ENCODE measurements around the gene GAPDHS. TPM values are rescaled to one million over a fixed set of nuclear protein-coding genes. Genes with fewer than 3 reads are reported as not detected.

GAPDHS gene
- polyA plus RNA-seq, 1 donor from 2014 or later = not detected

DNA sequence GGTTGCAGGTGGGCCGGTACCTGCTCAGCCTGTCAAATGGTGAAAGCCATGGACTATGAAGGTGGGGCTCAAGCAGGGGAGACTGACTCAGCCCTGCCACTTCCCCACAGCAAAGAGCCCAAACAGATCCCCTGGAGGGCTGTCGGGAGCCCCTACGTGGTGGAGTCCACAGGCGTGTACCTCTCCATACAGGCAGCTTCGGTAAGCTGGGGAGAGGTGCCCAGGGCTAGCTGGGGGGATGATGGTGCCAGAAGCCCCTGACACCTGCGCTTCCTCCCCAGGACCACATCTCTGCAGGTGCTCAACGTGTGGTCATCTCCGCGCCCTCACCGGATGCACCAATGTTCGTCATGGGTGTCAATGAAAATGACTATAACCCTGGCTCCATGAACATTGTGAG is 9.0 kb downstream of the GAPDHS start:
- H3K36me3 Mint-ChIP-seq = no peaks in the 10 kb centered on the region
- no peaks in the 10 kb centered on the region for H3K27me3 Mint-ChIP-seq
- H3K4me1 Mint-ChIP-seq = peaks cover 15 to 26% (median 17%) of the 10 kb centered on the region in 3 donors
- H3K4me3 Mint-ChIP-seq = peak overlapping the region in 1 of 4 donors; percentile 86
- H3K9me3 Mint-ChIP-seq = no peaks in the 10 kb centered on the region
- H3K27ac Mint-ChIP-seq = no peak overlapping the region

DNA sequence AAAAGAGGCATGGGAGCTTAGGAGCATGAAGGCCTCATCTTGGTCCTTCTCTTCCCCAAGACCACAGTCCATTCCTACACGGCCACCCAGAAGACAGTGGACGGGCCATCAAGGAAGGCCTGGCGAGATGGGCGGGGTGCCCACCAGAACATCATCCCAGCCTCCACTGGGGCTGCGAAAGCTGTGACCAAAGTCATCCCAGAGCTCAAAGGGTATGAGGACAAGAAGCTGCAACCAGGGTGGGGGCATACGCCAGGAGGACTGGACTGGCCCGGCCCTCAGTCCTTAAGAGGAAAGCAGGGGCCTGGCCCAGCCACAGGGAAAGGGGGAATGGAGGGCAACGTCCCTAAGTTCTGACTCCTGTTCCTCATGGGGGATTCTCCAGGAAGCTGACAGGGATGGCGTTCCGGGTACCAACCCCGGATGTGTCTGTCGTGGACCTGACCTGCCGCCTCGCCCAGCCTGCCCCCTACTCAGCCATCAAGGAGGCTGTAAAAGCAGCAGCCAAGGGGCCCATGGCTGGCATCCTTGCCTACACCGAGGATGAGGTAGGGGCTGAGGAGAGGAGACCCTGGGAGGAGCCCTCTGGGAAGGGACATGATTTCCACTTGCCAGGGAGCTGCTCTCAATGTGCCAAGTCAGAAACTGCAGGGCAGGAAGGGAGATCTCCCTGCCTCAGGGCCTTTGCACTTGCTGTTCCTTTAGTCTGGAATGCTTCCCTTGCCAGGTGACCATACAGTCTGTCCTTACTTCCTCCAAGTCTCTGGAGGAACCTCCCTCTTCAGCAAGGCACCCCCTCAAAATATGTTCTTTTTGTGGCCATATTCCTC is 10.2 kb downstream of the GAPDHS start:
- Mint-ChIP-seq H3K4me3 (peak overlapping the region in 2 of 4 donors; percentile 86 to 94), H3K27ac (no peak overlapping the region)

DNA sequence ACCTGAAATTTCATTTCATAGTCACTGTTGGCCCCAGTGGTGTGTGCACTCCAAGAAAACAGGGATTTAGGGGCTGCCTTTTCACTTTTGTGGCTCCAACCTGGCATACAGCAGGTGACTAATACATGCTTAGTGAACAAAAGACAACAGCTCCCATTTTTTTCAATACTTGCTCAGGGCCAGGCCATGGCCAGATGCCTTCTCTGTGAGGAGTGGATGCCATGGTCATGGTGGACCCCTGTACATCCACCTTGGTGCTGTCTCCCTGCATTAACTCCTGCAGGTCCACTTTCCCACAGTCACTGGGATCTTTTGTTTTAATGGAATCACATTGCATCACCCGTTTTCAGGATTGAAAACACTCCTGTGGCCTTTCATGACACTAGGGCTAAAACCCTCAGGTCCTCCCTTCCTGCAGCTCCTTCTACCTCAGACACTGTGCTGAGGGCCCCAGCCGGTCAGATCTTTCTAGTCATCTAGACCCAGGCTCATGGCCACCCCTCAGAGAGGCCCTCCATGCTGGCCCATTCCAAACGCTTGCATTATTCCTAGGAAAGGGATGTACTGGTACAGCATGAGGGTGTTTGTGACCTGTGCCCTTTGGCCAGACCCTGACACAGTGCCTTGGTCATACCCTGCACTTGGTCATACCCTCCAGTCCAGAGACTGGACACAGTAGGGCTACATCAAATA is 11.0 kb downstream of the GAPDHS start:
- peaks cover 17 to 31% (median 19%) of the 10 kb centered on the region in 3 donors for H3K4me1 Mint-ChIP-seq
- H3K27me3 Mint-ChIP-seq = no peaks in the 10 kb centered on the region
- H3K4me3 Mint-ChIP-seq = peak overlapping the region; percentile 86 to 94 (median 90)
- H3K9me3 Mint-ChIP-seq = no peaks in the 10 kb centered on the region
- peak overlapping the region in 2 of 3 donors; percentile 61 to 79 for H3K27ac Mint-ChIP-seq
- peaks cover 3% of the 10 kb centered on the region for H3K36me3 Mint-ChIP-seq

More for the DNA sequence above, 10.2 kb downstream of the GAPDHS start:
- peaks cover 16 to 26% (median 17%) of the 10 kb centered on the region in 3 donors for H3K4me1 Mint-ChIP-seq
- no peaks in the 10 kb centered on the region for H3K27me3 Mint-ChIP-seq
- H3K36me3 Mint-ChIP-seq = no peaks in the 10 kb centered on the region
- H3K9me3 Mint-ChIP-seq = no peaks in the 10 kb centered on the region

DNA sequence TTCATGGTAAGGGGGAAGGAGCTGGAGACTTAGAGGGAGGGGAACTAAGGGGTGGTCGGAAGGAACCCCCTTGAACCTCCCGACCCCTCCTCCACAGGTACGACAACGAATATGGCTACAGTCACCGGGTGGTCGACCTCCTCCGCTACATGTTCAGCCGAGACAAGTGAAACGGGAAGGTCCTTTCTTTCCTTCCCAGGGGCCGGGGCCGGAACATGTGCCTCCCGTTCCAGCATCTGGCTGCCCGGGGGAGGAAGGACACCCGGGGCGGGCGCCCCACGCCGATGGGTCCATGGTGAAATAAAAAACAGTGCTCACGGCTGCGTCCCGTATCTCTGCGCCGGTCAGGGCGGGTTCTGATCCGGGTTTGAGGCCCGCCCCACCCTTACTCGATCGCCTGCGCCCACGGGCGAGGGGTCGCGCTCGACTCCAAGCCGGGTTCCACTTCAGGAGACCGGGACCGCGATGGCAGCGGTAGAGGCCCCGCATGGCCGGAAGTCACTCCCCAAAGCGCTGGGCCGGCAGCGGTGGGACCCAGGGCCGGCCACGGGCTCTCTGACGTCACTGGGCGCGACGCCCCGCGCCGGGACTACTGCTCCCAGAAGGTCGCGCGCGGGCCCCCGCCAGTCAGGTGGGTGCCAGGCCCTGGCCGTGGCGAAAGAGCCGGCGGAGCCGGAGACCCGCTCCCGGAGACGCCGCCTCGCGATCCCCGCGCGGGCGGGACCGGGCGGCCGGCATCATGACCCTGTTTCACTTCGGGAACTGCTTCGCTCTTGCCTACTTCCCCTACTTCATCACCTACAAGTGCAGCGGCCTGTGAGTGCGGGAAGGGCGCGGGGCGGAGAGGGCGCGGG is 12.0 kb downstream of the GAPDHS start, which contains the start of gene TMEM147:
TSS of gene TMEM147 (plus strand) at position 626 of the 854 bp plus-strand sequence. CDS start at position 740, 114 bp downstream.
- no peaks in the 10 kb centered on the region for H3K9me3 Mint-ChIP-seq
- H3K36me3 Mint-ChIP-seq = peaks cover 3% of the 10 kb centered on the region
- H3K27me3 Mint-ChIP-seq = no peaks in the 10 kb centered on the region
- peak within 1 kb of the TSS; percentile 86 to 94 (median 90) for H3K4me3 Mint-ChIP-seq
- H3K27ac Mint-ChIP-seq = peak within 1 kb of the TSS; percentile 61 to 97 (median 86)
- H3K4me1 Mint-ChIP-seq = peaks cover 17 to 29% (median 19%) of the 10 kb centered on the region in 3 donors

DNA sequence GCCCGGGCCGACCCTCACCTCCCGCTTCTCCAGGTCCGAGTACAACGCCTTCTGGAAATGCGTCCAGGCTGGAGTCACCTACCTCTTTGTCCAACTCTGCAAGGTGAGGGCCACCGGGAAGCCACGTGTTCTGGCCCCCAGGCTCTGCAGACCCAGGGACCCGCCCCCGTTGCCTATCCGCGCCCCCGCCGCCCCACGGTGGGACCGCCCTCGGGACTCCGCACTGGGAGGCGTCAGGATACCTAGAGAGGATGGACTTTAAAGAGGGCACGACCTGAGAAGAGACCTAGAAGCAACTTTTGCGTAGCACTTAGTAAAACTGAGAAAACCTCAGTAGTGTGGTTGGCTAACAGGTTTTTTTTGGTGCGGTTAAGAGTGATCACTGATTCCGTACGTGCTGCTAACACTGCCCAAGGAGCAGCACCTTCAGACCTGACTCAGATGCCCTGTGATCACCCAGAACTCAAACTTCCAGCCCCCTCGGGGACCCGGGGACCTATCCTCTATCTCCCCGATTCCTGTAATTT is 12.7 kb downstream of the GAPDHS start:
- H3K27ac Mint-ChIP-seq = peak overlapping the region; percentile 45 to 97 (median 67)
- peaks cover 14 to 23% (median 17%) of the 10 kb centered on the region in 3 donors for H3K4me1 Mint-ChIP-seq
- peak overlapping the region; percentile 86 to 94 (median 90) for H3K4me3 Mint-ChIP-seq
- H3K9me3 Mint-ChIP-seq = no peaks in the 10 kb centered on the region
- H3K27me3 Mint-ChIP-seq = no peaks in the 10 kb centered on the region
- peaks cover 4% of the 10 kb centered on the region for H3K36me3 Mint-ChIP-seq

DNA sequence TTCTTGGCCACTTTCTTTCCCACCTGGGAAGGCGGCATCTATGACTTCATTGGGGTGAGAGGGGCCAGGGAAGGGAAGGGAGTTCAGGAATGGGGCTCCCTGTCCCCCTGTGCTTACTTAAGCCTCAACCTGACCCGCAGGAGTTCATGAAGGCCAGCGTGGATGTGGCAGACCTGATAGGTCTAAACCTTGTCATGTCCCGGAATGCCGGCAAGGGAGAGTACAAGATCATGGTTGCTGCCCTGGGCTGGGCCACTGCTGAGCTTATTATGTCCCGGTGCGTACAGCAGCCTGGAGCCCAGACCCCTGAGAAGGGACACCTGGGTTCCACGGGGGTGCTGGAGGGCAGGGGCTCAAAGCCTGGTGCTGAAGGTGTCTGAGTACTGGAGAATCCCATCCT is 13.3 kb downstream of the GAPDHS start:
- Mint-ChIP-seq H3K9me3 (no peaks in the 10 kb centered on the region), H3K27ac (peak overlapping the region in 2 of 3 donors; percentile 45 to 97)

DNA sequence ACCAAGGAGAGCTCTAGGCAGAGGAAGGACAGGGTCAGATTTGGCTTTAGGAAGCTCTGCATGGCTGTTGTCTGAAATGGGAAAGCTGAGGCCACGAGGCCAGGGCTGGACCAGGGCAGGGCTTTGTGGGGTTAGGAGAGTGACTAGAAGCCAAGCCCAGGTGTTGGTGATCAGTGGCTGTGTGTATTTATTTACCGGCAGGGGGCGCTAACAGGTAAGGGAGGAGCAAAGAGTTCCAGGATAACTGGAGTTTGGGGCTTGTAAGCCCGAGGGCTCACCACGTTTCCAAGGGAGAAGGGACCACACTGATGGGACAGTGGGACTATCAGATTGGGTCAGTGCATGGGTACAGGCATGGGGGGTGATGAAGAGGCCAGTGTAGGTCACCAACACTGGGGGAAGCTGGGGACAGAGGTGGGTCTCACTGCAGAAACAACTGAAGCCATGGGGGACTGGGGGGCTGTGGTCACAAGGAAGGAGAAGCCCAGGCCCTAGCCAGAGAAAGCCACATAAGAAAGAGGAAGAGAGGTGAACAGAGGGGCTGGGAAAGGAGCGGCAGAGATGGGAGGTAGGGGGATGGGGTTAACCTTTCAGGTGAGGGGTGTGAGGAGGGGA is 16.0 kb downstream of the GAPDHS start:
- peak overlapping the region in 2 of 3 donors; percentile 8 to 49 for H3K27ac Mint-ChIP-seq
- H3K36me3 Mint-ChIP-seq = peaks cover 4% of the 10 kb centered on the region
- H3K27me3 Mint-ChIP-seq = no peaks in the 10 kb centered on the region
- peak overlapping the region in 2 of 4 donors; percentile 64 for H3K4me3 Mint-ChIP-seq
- H3K4me1 Mint-ChIP-seq = peaks cover 15 to 21% (median 17%) of the 10 kb centered on the region in 3 donors
- H3K9me3 Mint-ChIP-seq = no peaks in the 10 kb centered on the region

More for the DNA sequence above, 13.3 kb downstream of the GAPDHS start:
- peaks cover 4% of the 10 kb centered on the region for H3K36me3 Mint-ChIP-seq
- no peaks in the 10 kb centered on the region for H3K27me3 Mint-ChIP-seq
- peak overlapping the region; percentile 86 to 94 (median 90) for H3K4me3 Mint-ChIP-seq
- peaks cover 14 to 21% (median 17%) of the 10 kb centered on the region in 3 donors for H3K4me1 Mint-ChIP-seq

DNA sequence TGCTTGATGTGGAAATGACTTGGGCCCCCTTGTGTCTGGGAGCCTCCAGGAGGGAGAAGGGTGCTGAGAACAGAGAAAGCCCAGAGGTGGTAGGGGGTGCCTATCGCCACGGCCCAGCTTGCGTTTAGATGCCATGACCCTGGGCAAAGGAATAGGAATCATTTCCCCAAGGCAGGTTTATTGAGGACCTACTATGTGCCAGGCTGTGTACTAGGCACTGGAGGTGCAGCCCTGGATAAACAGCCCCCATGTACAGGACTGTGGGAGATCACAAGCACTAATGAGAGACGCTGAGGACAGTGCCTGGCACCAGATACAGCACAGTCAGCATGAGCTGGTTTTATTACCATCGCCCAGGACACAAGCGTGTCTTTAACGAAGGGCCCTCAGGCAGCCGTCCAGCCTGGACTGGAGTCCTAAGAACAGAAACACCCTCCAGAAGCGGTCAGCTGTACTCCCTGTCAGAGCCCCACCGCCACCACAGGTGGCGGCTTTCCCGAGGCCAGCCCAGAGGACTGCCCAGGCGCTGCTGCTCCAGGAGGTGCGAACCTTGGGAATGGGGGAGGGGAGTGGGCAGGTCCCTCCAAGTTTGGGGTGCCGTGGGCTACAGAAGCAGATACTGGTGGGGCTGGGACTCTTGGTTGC is 16.7 kb downstream of the GAPDHS start:
- Mint-ChIP-seq H3K4me1 (peaks cover 8 to 16% (median 13%) of the 10 kb centered on the region in 3 donors), H3K36me3 (peaks cover 4% of the 10 kb centered on the region), H3K4me3 (no peak overlapping the region), H3K27ac (no peak overlapping the region), H3K9me3 (no peaks in the 10 kb centered on the region), H3K27me3 (no peaks in the 10 kb centered on the region)

DNA sequence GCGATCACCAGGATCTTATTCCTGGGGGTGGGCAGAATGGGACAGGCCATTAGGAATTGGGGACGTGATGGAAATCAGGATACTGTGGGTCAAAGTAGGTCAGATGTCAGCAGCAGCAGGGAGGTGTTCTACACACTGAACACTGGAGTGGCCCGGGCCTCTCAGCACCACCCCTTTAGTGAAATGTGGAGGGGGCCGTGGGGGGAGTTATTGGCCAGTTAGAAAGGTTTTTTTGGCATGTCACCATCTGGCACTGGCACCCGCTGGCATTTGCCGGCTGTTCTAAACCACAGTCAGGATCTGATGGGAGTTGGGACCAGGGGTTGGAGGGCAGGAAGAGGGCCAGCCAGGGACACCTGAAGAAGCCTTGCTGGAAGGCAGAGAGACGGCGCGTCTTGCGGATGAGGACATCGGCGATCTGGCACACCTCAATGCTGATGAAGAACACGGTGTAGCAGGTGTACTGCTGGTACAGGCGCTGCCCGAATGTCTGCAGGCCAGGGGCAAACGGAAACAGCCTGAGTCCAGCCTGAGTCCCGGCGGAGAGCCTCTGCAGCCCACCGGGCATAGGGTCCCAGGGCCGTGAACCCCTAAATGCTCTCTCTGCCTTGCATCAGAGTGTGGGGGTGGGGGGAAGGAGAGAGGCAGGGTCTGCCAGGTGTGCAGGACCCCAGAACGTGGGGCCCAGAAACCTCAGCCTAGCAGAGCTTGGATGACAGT is 18.0 kb downstream of the GAPDHS start:
- Mint-ChIP-seq H3K27me3 (peaks cover 1% of the 10 kb centered on the region), H3K27ac (peak overlapping the region in 1 of 3 donors; percentile 65), H3K4me3 (no peak overlapping the region), H3K36me3 (peaks cover 4% of the 10 kb centered on the region), H3K9me3 (no peaks in the 10 kb centered on the region), H3K4me1 (peaks cover 3 to 16% (median 12%) of the 10 kb centered on the region in 3 donors)

DNA sequence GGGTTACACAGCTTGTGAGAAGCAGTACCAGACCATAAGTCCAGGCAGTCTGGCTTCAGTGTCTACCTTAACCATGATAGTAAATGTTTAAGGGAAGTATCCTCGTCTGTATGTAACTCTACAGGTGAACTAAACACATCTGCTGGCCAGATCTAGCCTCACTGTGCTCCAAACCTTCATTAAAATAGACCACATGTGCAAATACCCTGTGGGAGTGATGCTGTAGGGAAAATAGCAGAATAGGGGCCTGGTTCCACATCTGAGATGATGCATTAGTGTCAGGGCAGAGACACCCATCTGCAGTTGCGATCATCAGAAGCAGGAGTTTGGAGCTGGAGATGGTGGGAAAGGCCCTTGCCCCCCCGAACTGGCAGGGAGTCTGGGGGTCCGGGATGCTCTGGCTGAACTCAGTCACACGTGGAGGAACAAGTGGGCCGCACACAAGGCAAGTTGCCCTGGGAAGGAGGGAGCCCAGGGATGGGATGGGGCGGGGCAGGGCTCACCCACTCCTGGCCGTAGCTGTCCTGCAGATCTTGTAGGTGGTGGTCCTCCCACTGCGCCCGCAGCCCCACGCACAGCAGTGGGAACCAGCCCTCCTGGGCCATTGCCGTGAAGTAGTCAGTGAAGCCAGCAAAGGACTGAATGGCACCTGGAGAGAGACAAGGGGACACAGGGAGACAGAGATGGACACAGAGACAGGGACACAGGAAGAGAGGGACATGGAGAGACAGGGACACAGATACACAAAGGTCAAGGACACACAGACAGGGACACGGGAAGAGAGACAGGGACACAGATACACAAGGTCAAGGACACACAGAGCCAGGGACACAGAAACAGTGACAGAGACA is 19.5 kb downstream of the GAPDHS start:
- Mint-ChIP-seq H3K27ac (no peak overlapping the region), H3K36me3 (peaks cover 6% of the 10 kb centered on the region), H3K27me3 (peaks cover 5% of the 10 kb centered on the region), H3K9me3 (no peaks in the 10 kb centered on the region), H3K4me3 (no peak overlapping the region), H3K4me1 (peaks cover 0 to 13% (median 12%) of the 10 kb centered on the region in 3 donors)

DNA sequence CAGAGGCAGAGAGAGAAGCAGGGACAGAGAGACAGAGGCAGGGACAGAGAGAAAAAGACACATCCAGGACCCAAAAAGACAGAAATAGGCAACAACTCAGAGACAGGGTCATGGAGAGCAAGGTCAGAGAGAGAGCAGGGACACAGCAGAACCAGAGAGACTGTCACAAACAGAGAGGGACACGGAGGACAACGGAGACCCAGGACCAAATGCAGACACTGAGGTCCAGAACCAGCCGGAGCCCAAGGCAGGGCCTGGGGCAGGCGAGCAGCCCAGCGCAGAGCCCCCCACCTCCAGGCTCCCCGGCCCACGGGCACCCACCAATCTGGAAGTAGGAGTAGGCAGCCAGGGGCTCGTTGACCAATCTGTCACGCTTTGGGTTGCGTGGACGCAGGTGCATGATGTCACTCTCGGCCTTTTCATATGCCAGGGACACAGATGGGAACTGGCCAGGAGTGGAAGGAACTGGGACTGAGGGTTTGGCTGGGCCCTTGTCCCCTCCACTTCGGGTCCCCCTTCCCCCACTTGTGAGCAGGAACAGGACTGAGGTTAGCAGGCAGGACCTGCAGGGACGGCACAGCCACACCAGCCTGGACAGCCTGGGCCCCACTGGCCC is 20.2 kb downstream of the GAPDHS start:
- Mint-ChIP-seq H3K4me1 (peaks cover 0 to 15% (median 12%) of the 10 kb centered on the region in 3 donors), H3K27me3 (peaks cover 8% of the 10 kb centered on the region), H3K4me3 (no peak overlapping the region), H3K36me3 (peaks cover 6% of the 10 kb centered on the region), H3K9me3 (no peaks in the 10 kb centered on the region), H3K27ac (peak overlapping the region in 1 of 3 donors; percentile 37)

DNA sequence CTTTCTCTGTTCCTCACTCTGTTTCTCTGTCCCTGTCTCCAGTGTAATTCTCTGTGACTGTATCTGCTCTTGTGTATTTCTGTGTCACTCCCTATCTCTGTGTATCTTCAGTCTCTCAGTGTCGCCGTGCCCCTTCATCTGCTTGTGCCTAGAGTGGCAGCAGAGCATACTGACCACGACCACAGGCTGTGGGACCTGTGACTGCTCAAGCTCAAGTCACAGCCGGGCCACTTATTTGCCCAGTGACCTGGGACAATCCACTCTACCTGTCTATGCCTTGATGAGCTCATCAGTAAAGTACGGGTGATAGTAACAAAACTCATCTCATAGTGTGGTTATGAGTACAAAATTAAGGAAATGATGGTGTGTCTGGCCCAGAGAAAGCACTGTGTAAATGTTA is 20.8 kb downstream of the GAPDHS start:
- Mint-ChIP-seq H3K27me3 (peaks cover 14% of the 10 kb centered on the region), H3K9me3 (peaks cover 0 to 2% (median 0%) of the 10 kb centered on the region in 3 donors), H3K36me3 (peaks cover 6% of the 10 kb centered on the region), H3K4me1 (peaks cover 0 to 15% (median 13%) of the 10 kb centered on the region in 3 donors), H3K27ac (peak overlapping the region in 1 of 3 donors; percentile 37), H3K4me3 (no peak overlapping the region)

All from IgD-negative memory B cell (primary cell).